Ascending aorta (tissue), 2 donors: ENCODE measurements around the gene POLR3A. TPM values are rescaled to one million over a fixed set of nuclear protein-coding genes. Genes with fewer than 3 reads are reported as not detected.

ENCODE experiments used
- DNase-seq, 2 donors: peaks; one replicate each; pipeline ENCODE4 v3.0.0-alpha.2; 2019; ENCODE audit warnings: low spot score in 2 of 2
- H3K27ac ChIP-seq, 2 donors: fragments of 200-600 bp; sonication (generic); one replicate each; pipeline ENCODE4 v1.5.1; 2016 to 2017; ENCODE audit warnings: mild to moderate bottlenecking in 1 of 2
- H3K27me3 ChIP-seq: fragments of 200-600 bp; sonication (generic); one replicate; pipeline ENCODE4 v1.5.1; 2017
- H3K36me3 ChIP-seq, 2 donors: fragments of 200-600 bp; sonication (generic); one replicate each; pipeline ENCODE4 v1.5.1; 2016
- H3K4me1 ChIP-seq, 2 donors: fragments of 200-600 bp; sonication (generic); one replicate each; pipeline ENCODE4 v1.5.1; 2016 to 2017; ENCODE audit warnings: mild to moderate bottlenecking in 1 of 2
- H3K4me3 ChIP-seq, 2 donors: fragments of 200-600 bp; sonication (generic); one replicate each; pipeline ENCODE4 v1.5.1; 2016 to 2017; ENCODE audit warnings: mild to moderate bottlenecking in 1 of 2
- H3K9me3 ChIP-seq, 2 donors: fragments of 200-600 bp; sonication (generic); one replicate each; pipeline ENCODE4 v1.5.1; 2016
- CTCF ChIP-seq, 3 experiments: fragments of 200-600 bp in 2 of 3; fragments of 450-650 bp in 1 of 3; sonication (generic) in 2 of 3; IDR thresholded peaks; one replicate each; pipeline ENCODE4 v1.5.1; 2016 to 2019; ENCODE audit warnings: antibody characterized with exemption in 3 of 3, mild to moderate bottlenecking in 1 of 3, moderate library complexity in 1 of 3
- intact Hi-C: fragments of 100-400 bp; cut with DNase I; formaldehyde crosslinking; loops from one replicate; pipeline ENCODE4 v1.15.1; 2023
- total RNA-seq: library from RNA; depleted of rRNA; stranded (reverse); fragments of >200 nt; gene quantifications from one replicate; pipeline ENCODE4 v1.1.0, GENCODE V29; 2016

POLR3A gene
- total RNA-seq, 1 donor from 2014 or later, result 18.6 TPM

GRCh38 chr10:77962350-77963146, 66.8 kb downstream of the POLR3A start:
- intact Hi-C loops, result no loop called here

DNA sequence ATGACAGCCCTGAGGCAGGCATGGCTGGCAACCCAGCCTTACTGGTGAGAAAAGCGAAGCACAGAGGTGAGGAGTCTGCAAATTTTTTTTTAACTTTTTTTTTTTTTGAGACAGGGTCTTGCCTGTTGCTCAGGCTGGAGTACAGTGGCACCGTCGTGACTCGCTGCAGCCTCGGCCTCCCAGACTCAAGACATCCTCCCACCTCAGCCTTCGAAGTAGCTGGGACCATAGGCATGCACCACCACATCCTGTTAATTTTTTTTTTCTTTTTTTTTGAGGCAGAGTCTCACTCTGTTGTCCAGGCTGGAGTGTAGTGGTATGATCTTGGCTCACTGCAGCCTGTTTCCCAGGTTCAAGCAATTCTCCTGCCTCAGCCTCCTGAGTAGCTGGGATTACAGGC, 67.6 kb downstream of the POLR3A start:
- no peak for TF ChIP-seq CTCF (IDR thresholded peaks at IDR 0.05)
- DNase-seq, result no peak
- Histone ChIP-seq H3K4me3 (no peak overlapping the region), H3K4me1 (no peaks in the 10 kb centered on the region), H3K27ac (no peak overlapping the region), H3K9me3 (no peaks in the 10 kb centered on the region), H3K36me3 (no peaks in the 10 kb centered on the region), H3K27me3 (no peaks in the 10 kb centered on the region)
- intact Hi-C loops, result no loop called here

More at GRCh38 chr10:77962350-77963146, 66.8 kb downstream of the POLR3A start:
- Histone ChIP-seq H3K27ac (no peak overlapping the region), H3K36me3 (no peaks in the 10 kb centered on the region), H3K4me1 (no peaks in the 10 kb centered on the region), H3K4me3 (no peak overlapping the region), H3K27me3 (no peaks in the 10 kb centered on the region), H3K9me3 (no peaks in the 10 kb centered on the region)
- DNase-seq, result no peak
- TF ChIP-seq CTCF (IDR thresholded peaks at IDR 0.05), result no peak

DNA sequence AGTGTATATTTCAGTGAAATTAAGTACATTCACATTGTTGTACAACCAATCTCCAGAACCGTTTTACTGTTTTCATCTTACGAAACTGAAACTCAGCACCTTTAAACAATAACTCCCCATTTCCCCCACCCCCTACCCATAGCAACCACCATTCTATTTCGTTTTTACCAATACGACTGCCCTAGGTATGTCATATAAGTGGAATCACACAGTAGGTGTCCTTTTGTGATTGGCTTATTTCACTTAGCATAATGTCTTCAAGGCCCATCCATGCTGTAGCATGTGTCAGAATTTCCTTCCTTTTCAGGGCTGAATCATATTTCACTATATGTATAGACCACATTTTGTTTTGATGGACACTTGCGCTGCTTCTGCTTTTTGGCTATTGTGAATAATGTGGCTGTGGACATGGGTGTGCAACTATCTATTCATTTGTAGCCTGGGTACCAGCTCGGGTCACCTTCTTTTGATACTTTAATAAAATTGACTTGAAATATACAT, 68.4 kb downstream of the POLR3A start:
- no peak overlapping the region for H3K4me3 ChIP-seq
- no peak for DNase-seq
- intact Hi-C loops, result no loop called here
- H3K4me1 ChIP-seq, result no peaks in the 10 kb centered on the region
- no peak overlapping the region for H3K27ac ChIP-seq
- H3K27me3 ChIP-seq, result no peaks in the 10 kb centered on the region
- TF ChIP-seq CTCF (IDR thresholded peaks at IDR 0.05), result no peak
- H3K36me3 ChIP-seq, result no peaks in the 10 kb centered on the region
- H3K9me3 ChIP-seq, result no peaks in the 10 kb centered on the region

- DNase-seq, result no peak
- no peak for TF ChIP-seq CTCF (IDR thresholded peaks at IDR 0.05)
- intact Hi-C loops, result no loop called here
- Histone ChIP-seq H3K27ac (no peak overlapping the region), H3K27me3 (no peaks in the 10 kb centered on the region), H3K4me1 (no peaks in the 10 kb centered on the region), H3K9me3 (no peaks in the 10 kb centered on the region), H3K4me3 (no peak overlapping the region), H3K36me3 (no peaks in the 10 kb centered on the region)
These were observed 69.3 kb downstream of the POLR3A start for GRCh38 chr10:77959887-77960455.

DNA sequence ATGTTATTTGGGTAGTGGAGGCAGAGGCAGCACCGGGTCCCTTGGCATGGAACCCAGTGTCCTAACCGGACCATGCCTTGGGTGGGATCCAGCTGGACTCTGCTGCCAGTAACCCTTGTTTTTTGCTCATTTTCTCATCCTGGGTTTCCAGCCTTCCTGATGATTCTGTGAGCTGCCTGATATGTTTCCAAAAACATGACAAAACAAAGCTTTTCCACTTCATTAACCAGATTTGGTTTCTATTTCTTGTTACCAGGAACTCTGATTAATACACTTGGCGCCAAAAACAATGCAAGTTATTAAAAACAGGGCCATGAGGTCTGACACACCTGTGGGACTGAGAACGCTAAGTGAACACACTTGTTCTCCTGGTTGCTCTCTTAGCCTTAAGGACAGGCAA, 69.9 kb downstream of the POLR3A start:
- Histone ChIP-seq H3K27ac (no peak overlapping the region), H3K27me3 (no peaks in the 10 kb centered on the region), H3K36me3 (no peaks in the 10 kb centered on the region), H3K9me3 (no peaks in the 10 kb centered on the region), H3K4me1 (no peaks in the 10 kb centered on the region), H3K4me3 (no peak overlapping the region)
- TF ChIP-seq CTCF (IDR thresholded peaks at IDR 0.05), result no peak
- intact Hi-C loops, result no loop called here
- DNase-seq, result no peak
